K562 (cell line): Measurements from ENCODE around the gene PPP2R3C. TPM values are rescaled to one million over a fixed set of nuclear protein-coding genes. Genes with fewer than 3 reads are reported as not detected.

Experiments
- BACH1 ChIP-seq: fragments of 200-800 bp; sonication (Bioruptor generic); IDR thresholded peaks from 2 replicates; pipeline ENCODE4 v1.6.1; 2016; ENCODE audit warnings: missing genetic modification characterization, missing compliant biosample characterization
- CBX8 ChIP-seq: fragments of 200-600 bp; sonication (generic); IDR thresholded peaks from 2 replicates; pipeline ENCODE4 v1.6.1; 2012; ENCODE audit warnings: borderline replicate concordance, mixed run types, low read depth, mild to moderate bottlenecking, moderate library complexity, mixed read lengths, low read length, control low read depth, inconsistent platforms; ENCODE audit not compliant: poor library complexity, severe bottlenecking; ENCODE audit errors: extremely low read depth
- CEBPZ ChIP-seq: fragments of 150-350 bp; IDR thresholded peaks from 2 replicates; pipeline ENCODE4 v1.6.1; 2014; ENCODE audit warnings: low read depth, mild to moderate bottlenecking, low read length, borderline replicate concordance
- KLF13 ChIP-seq: fragments of 450-650 bp; IDR thresholded peaks from 2 replicates; pipeline ENCODE4 v1.6.1; 2016; ENCODE audit warnings: missing genetic modification characterization, low read depth, mild to moderate bottlenecking, missing compliant biosample characterization, moderate library complexity, borderline replicate concordance
- MTA1 ChIP-seq: fragments of 450-650 bp; IDR thresholded peaks from 2 replicates; pipeline ENCODE4 v1.6.1; 2017; ENCODE audit warnings: borderline replicate concordance
- RFX5 ChIP-seq: IDR thresholded peaks from 2 replicates; pipeline ENCODE4 v1.6.1; 2011; ENCODE audit warnings: low read depth, mild to moderate bottlenecking, improper control_type of control experiment, low read length
- SAFB2 ChIP-seq: fragments of 200-400 bp; formaldehyde crosslinking; IDR thresholded peaks from 2 replicates; pipeline ENCODE4 v1.6.1; 2018; ENCODE audit warnings: borderline replicate concordance, low read length, low read depth, moderate library complexity; ENCODE audit not compliant: severe bottlenecking
- SNRNP70 ChIP-seq: fragments of 200-400 bp; formaldehyde crosslinking; optimal IDR thresholded peaks from 2 replicates; pipeline ENCODE3; 2017; ENCODE audit warnings: low read depth, low read length
- ZBTB7A ChIP-seq: IDR thresholded peaks from 2 replicates; pipeline ENCODE4 v1.6.1; 2011; ENCODE audit warnings: low read depth, mild to moderate bottlenecking, low read length, moderate library complexity, borderline replicate concordance; ENCODE audit not compliant: control insufficient read depth
- ZNF316 ChIP-seq: fragments of 450-650 bp; IDR thresholded peaks from 2 replicates; pipeline ENCODE4 v1.6.1; 2016
- ZNF347 ChIP-seq: fragments of 450-650 bp; formaldehyde crosslinking; IDR thresholded peaks from 2 replicates; pipeline ENCODE4 v1.4.0; 2020; ENCODE audit warnings: low read depth, mild to moderate bottlenecking, moderate library complexity
- polyA plus RNA-seq, 8 experiments: library from polyadenylated mRNA; depleted of rRNA in 4 of 8; stranded (reverse) in 5 of 8; unstranded in 3 of 8; fragments of >200 nt; fragmentation: Nextera tagmentation in 2 of 8; fragmentation: Illumina TruSeq in 1 of 8; extraction: Ambion mirVana in 2 of 8; extraction: Trizol in 1 of 8; gene quantifications; 2 replicates each; pipeline versions ENCODE4 v1.2.1 to v1.2.3, GENCODE V29; 2011 to 2014; ENCODE audit warnings: inconsistent platforms in 1 of 8, missing spikeins in 1 of 8
- total RNA-seq, 7 experiments: library from RNA; depleted of rRNA in 6 of 7; stranded (reverse); fragments of >200 nt in 6 of 7; fragmentation: Illumina TruSeq in 2 of 7; extraction: Trizol in 2 of 7; gene quantifications; 2 replicates each; pipeline versions ENCODE4 v1.2.1 to v1.2.3, GENCODE V29; 2011 to 2021; ENCODE audit warnings: low replicate concordance in 1 of 7
- TF ChIP-seq, protein P1 (sequence below): sonication (generic); formaldehyde crosslinking; IDR thresholded peaks from 2 replicates; pipeline ENCODE4 v1.8.1; 2023; ENCODE audit warnings: mild to moderate bottlenecking, missing genetic modification reagents, moderate library complexity
- TF ChIP-seq, protein P2 (sequence below): fragments of 250-450 bp; sonication (Bioruptor Pico); IDR thresholded peaks from 2 replicates; pipeline ENCODE4 v1.4.0; 2020; ENCODE audit warnings: borderline replicate concordance

The PPP2R3C gene
- total and polyA plus RNA-seq, 9 of the 15 experiments (the other 6 are each of a cell fraction or from before 2014, with no cell fraction given), result 14.7 to 43.3 (median 22.7) TPM

DNA sequence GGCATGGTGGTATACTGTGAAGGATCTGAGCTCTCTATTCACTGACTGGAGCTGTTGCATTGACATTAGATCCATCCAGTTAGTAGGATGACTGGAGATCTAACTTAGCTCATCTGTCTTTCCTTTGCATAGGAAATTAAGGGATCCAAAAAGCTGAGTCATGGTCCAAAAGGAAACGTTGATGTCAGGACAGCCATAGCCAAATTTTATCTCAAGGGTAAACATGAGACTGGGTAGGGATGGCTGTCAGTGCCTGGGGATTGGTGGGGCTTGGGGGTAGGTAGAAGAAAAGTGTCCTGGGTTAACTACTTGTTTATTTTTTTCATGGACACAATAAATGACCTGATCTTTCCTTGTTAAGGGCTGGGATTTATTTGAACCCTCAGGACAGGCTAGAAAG is 71.1 kb downstream of the PPP2R3C start (continued):
- TF ChIP-seq, protein P1, sequence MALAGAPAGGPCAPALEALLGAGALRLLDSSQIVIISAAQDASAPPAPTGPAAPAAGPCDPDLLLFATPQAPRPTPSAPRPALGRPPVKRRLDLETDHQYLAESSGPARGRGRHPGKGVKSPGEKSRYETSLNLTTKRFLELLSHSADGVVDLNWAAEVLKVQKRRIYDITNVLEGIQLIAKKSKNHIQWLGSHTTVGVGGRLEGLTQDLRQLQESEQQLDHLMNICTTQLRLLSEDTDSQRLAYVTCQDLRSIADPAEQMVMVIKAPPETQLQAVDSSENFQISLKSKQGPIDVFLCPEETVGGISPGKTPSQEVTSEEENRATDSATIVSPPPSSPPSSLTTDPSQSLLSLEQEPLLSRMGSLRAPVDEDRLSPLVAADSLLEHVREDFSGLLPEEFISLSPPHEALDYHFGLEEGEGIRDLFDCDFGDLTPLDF (CRISPR knock-in tag), result no peak
- TF ChIP-seq SAFB2 (no peak), ZBTB7A (no peak), BACH1 (tag) (peak; percentile 95), CBX8 (no peak), KLF13 (tag) (no peak), ZNF347 (no peak), ZNF316 (peak; percentile 97), RFX5 (no peak), MTA1 (0 out of 2 replicates have a peak, but pooled peaks have one; percentile 58), SNRNP70 (no peak), CEBPZ (no peak)
- TF ChIP-seq, protein P2, sequence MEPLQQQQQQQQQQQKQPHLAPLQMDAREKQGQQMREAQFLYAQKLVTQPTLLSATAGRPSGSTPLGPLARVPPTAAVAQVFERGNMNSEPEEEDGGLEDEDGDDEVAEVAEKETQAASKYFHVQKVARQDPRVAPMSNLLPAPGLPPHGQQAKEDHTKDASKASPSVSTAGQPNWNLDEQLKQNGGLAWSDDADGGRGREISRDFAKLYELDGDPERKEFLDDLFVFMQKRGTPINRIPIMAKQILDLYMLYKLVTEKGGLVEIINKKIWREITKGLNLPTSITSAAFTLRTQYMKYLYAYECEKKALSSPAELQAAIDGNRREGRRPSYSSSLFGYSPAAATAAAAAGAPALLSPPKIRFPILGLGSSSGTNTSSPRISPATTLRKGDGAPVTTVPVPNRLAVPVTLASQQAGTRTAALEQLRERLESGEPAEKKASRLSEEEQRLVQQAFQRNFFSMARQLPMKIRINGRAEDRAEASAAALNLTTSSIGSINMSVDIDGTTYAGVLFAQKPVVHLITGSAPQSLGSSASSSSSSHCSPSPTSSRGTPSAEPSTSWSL (CRISPR knock-in tag), result no peak
